Raji (cell line): Measurements from ENCODE around the gene TDP1.

Experiments used
- POLR2A ChIP-seq: IDR thresholded peaks from 2 replicates; pipeline ENCODE4 v1.6.1; 2011; ENCODE audit warnings: low read depth, low read length, control low read depth; ENCODE audit not compliant: insufficient read depth

Gene TDP1

DNA sequence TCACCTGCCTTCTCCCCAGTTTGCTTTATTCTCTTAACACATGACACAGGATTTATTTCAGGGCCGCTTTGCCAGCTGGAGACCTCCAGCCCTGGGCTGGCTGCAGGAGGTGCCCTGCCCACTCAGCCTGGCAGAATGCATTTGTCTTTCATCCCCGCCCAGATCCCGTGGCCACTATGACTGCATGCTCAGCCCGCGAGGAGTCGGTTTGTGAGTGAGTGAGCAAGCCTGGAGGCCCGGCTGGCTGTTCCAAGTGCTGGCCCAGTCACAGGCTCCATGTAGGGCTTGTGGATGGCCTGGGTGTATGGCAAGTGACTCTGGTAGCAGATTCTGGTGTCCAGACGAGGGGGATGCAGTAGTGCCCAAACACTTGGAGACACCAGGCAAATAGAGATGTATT lies 2.1 kb downstream of the TDP1 start:
- no peak for TF ChIP-seq POLR2A

DNA sequence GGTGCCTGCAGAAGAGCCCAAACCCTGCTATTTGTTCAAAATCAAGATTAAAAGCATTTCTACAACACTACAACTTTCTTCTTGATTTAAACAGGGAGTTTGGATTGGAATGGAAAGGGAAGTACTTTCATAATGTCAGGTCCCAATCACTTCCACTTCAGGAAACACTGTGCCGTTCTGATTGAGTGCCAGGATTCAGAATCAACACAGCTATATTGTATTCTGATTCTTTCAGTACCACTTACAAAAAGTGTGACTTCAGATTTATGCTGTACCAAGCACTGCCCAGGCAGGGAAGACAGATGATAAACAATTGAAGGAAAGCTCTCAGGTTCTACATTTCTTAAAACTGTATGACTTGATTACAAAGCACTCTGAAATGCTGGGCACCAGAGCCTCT lies 3.2 kb downstream of the TDP1 start:
- TF ChIP-seq POLR2A: no peak

DNA sequence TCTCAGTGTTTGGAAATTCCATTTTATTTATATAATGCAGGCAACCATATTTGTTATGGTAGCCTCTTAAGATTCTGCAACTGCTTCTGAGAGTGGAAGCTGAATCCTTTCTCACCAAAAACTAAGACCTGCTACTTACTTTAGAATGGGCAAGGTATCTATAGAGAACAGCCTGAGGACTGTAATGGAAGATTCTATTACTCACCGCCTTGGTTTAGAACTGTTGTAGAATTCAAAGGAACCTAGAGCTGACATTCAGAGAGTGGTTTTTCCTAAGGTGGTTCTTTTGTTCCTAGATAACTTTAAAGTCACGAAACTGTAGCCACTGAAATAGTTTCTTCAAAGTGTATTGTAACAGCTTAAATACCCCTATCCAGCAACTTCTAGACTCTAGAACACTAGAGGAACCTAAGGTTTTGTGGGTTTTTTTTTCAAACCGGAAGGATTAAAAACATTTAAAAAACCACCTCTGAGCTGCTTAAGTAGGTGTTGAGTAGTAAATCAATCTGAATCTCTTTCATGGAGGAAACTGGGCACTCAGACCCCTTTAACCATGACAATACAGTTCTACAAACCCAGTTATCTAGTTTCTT lies 4.2 kb downstream of the TDP1 start:
- no peak for TF ChIP-seq POLR2A

DNA sequence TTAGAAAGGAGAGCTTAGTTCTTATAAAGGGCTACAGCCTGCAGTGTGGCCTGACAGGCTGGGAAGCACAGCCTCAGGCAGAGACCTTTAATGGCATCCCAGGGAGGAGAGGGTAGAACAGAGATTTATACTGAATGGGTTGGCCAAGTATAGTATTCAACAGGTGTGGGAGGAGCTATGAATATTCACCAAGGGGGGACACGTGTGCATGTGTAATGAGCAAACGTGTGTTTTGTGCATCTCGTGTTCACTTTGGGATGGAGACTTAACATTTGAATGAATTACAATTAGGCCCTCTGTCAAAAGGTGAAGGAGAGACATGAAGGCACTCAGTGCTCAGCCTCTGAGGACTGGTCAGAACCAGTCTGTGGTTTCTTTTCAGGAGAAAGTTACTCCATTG lies 5.2 kb downstream of the TDP1 start:
- no peak for TF ChIP-seq POLR2A

DNA sequence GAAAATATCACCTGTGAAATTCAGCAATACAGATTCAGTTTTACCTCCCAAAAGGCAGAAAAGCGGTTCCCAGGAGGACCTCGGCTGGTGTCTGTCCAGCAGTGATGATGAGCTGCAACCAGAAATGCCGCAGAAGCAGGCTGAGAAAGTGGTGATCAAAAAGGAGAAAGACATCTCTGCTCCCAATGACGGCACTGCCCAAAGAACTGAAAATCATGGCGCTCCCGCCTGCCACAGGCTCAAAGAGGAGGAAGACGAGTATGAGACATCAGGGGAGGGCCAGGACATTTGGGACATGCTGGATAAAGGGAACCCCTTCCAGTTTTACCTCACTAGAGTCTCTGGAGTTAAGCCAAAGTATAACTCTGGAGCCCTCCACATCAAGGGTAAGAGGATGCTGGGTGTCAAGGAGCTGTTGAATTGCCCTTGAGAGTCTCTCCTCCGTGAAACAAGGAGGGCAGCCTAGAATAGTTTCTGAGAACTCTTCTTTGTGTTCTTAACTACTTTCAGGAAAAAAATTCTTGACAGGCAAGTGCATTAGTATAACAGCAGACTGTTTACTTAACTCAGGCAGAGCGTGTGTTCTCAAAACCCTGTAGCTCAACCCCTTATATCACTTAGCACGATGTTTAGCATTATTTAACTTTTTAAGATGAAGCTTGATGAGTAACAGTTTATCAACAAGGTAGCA lies 7.7 kb downstream of the TDP1 start:
- TF ChIP-seq POLR2A: no peak

DNA sequence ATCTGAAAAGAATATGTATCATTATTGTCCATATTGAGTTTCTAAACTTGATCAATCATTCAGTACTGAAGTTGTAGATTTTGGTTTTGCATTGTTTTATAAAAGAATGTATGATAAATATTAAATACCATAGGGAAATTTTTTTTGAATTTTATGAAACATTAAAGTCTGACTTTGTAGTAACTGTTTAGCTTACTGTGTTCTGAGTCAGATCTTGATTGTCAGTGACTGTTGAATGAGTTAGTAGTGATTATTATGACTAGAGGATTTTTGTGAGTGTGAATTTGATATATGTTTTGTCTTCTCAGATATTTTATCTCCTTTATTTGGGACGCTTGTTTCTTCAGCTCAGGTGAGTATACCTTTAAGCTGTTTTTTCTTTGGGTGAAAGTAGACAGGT lies 10.1 kb downstream of the TDP1 start:
- no peak for TF ChIP-seq POLR2A

DNA sequence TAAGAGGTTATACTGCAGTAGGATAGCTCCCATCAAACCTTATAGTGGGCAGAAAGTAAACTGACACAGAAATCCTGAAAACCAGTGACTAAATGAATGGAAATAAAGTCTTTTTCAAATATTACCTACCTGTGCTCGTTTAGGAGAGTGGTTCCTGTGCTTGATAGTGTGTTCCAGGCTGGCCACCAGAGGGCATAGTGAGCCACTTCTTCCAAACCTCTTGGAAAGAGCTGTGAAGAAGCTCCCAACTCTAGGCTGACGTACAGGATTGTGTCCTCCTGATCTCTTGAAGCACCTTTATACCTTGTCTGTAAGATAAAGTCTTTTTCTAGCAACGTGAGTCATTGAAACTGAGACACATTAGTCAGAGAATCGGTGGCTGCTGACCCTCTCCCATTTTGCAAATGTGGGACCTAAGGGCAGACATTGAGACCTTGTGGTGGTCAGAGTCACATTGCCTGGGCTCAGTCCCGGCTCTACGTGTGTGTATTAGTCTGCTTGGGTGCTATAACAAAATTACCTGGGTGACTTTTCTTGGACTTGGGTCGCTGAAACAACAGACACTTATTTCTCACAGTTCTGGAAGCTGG lies 17.6 kb downstream of the TDP1 start:
- no peak for TF ChIP-seq POLR2A

DNA sequence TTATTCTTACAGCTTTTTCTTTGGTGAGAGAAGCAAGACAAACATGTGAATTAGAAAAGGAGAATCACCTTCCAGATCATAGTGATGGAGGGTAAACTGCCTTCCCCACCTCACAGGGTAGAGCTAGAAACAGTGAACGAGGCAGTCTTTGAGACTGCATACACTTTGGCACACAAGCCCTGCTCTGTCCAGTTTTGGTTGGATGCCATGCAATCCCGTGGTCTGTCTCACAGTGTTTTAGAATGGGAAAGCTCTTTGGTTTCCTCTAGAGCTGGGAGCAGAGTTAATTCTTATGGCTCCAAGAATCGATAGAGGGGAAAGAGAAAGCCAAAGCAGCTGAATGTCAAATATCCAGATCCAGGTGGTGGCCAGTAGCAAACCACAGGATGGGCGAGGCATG lies 21.9 kb downstream of the TDP1 start:
- no peak for TF ChIP-seq POLR2A

DNA sequence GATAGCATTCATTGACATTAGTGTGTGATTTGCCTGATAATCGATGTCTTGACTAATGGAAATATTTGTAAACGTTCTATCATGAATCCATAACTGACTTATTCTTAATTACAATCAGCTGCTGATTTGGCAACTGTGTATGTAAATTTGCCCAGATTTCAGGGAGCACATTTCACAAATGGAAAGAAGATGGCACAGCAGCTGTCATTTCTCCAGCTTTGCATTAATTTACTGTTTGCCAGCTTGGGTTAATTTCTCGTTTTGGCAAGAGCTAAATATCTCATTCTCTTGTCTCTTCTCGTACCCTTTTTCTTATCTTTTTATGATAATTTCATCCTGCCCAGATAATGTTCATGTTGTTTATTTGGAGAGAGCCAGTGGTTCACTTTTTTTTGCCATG lies 22.9 kb downstream of the TDP1 start:
- no peak for TF ChIP-seq POLR2A

DNA sequence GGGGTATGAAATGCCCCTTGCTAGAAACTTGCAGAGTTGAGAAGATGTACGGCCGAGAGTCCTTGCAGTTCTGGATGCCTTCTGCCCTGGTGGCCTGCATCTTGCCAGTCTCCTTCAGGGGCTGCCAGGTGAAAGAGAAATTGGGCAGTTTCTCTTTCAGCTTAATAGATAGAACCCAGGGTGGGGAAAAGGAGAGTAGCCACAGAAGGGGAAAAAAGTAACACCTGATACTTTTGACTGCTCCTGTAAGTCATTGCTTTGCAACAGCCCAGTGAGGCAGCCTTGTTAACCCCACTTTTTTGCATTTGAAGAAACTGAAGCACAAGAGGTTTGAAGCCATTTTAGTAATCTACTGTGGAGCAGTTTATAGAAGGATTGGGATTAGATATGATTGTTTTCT lies 27.6 kb downstream of the TDP1 start:
- TF ChIP-seq POLR2A: no peak

DNA sequence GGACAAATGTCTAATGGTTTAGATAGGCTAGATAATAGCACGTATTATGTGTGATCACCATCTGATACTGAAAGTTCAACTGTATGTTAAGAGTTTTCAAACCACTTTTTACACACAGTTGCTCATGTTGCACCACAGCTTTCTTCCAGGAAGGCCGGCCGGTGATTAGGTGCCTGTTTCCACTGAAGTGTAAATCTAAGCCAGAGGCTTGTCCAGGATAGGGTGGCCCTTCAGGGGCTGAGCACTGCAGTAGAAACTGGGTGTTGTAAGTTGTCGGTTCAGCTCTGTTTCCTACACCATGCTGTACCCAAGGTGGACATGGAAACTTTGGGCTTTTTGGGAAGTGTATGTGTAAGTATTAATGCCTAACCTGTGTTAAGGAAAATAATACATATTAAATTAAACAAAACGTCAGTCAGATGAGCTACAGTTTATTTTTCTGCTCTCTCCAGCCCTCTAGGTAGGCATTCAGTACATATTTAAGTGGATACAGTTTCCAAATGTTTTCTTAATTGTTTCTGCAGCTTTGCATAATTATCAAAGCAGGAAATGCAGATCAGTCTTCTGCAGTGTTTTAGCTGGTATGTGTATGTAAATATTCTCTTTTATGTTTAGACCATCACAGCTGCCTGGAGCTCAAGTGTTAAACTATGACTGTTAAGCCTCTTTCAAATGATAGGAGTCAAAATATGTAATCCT lies 30.9 kb downstream of the TDP1 start:
- TF ChIP-seq POLR2A: no peak

DNA sequence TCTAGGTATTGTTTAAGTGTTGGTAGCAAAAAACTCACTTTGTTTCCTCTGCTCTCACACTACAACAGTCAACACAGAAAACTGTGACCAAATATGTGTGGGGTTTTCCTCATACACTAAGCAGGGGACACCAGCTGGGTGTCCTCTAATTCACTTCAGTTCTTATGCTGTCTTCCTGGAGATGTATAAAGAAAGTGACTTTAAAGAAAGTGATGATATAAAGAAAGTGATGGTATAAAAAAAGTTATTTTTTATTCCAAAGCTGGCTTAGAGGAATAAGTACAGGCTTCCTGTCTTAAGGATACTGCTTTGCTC lies 31.4 kb downstream of the TDP1 start:
- TF ChIP-seq POLR2A: no peak

DNA sequence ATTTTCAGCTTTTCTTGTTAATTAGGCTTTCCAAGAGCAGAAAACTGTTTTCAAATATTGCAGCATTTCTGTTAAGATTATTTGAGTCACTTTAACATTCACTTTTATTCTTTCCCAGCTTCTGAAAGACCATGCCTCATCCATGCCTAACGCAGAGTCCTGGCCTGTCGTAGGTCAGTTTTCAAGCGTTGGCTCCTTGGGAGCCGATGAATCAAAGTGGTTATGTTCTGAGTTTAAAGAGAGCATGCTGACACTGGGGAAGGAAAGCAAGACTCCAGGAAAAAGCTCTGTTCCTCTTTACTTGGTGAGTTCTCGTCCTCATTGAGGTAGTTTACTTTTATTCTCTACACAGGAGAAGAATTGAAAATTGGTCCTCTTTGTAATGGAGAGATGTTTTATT lies 33.1 kb downstream of the TDP1 start:
- no peak for TF ChIP-seq POLR2A

DNA sequence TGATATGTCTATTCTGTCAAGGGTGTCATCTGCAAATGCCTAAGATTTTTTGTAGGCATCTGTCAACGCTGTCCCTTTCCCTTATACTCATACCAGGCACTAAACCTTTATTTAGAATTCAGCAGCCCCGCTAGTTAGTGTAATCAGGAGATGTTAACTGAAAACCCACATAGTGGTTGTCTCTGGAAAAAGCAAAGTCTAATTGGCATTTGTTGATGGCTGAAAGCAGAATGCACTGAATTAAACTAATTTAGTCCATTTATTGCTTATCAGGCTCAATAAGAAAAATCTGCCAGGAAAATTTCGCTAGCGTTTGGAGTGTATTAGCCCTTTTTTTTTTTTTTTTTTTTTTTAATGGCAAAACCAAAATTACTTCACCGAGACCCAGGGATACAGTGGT lies 34.5 kb downstream of the TDP1 start:
- TF ChIP-seq POLR2A: no peak

DNA sequence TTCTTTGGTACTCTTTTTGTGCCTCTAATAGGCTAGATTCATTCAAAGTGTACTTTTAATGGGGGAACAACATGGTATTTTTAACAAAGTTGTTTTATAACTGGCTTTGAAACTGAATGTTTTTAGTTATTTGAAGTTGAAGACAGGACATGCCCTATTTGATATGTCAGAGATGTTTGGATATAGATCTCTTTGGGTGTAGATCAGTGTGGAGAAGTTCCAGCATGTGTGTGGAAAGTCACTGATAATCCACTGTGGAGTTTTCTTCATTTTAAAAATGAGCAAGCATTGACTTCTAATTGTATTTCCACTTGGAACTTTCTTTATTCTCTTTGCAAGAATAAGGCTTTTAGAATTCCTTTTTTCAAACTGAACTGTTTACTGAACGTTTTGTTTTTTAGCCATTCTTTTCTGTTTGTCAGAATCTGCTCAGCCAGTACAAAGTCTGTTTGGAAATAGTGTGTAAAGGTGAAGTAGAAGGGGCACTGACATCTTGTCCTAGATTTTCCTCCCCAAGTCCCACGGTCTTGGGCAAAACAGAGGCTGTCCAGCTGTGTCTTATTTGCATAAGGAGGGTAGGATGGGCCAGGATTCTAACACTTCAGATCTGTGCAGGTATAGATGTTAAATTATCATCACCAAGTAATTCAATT lies 35.0 kb downstream of the TDP1 start:
- no peak for TF ChIP-seq POLR2A

DNA sequence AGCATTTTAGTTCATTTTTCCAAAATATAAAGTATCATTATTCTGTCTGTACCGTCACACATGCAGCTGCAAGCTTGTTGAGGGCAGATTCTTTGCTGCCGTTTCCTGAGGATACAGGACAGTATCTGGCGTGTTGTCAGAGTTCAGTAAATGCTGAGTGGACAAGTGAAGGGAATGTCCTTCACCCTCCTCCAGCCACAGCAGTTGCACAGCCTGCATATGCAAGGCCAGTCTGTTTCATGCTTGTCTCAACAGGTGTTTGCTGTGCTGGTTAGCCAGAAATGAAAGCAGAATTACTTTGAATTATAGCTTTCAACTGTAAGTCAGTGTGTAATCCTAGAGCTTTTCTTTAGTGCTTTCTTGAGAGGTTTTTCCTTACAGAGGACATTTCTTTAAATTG lies 36.5 kb downstream of the TDP1 start:
- TF ChIP-seq POLR2A: no peak
